SIG-M5 treated with dmso at 0.1 percent for 504 hours (cell line): Measurements from ENCODE around the gene NR0B2.
"Not testable (repeated sequence)": the region's sequence is repeated elsewhere in the genome, so short reads cannot be mapped to it uniquely, and the experiment has no call there.

Experiments
- DNase-seq: peaks from one replicate; lab custom pipeline; 2025; ENCODE audit not compliant: unreplicated experiment; lab: John Stamatoyannopoulos, UW

NR0B2 gene

GRCh38 chr1:26913754-26914619 lies at the start of gene NR0B2:
TSS of gene NR0B2 (minus strand) at chr1:26913975. CDS start at chr1:26913940, 35 bp downstream.
- DNase-seq = no peak

GRCh38 chr1:26961826-26962225 lies 48.1 kb upstream of the NR0B2 start:
- DNase-seq = peak; percentile 66

- DNase-seq = no peak
Measured at GRCh38 chr1:26960625-26960966, 46.8 kb upstream of the NR0B2 start.

GRCh38 chr1:26959722-26960624 lies 46.2 kb upstream of the NR0B2 start, which contains the start of gene KDF1:
TSS of gene KDF1 (minus strand) at chr1:26960468. CDS start at chr1:26952380, 8,088 bp downstream.
- DNase-seq = peak; percentile 11

GRCh38 chr1:26959270-26959669 lies 45.5 kb upstream of the NR0B2 start:
- DNase-seq = no peak

GRCh38 chr1:26957306-26957705 lies 43.5 kb upstream of the NR0B2 start:
- DNase-seq = no peak

GRCh38 chr1:26956321-26956720 lies 42.5 kb upstream of the NR0B2 start:
- DNase-seq = no peak

- DNase-seq = no peak
Measured at GRCh38 chr1:26953374-26953773, 39.6 kb upstream of the NR0B2 start.

- no peak for DNase-seq
Measured at GRCh38 chr1:26951821-26952497, 38.2 kb upstream of the NR0B2 start.

GRCh38 chr1:26951216-26951615 lies 37.4 kb upstream of the NR0B2 start:
- DNase-seq = no peak

GRCh38 chr1:26950602-26951001 lies 36.8 kb upstream of the NR0B2 start:
- DNase-seq = no peak

- no peak for DNase-seq
Measured at GRCh38 chr1:26949926-26950319, 36.1 kb upstream of the NR0B2 start.

GRCh38 chr1:26949266-26949925 lies 35.6 kb upstream of the NR0B2 start:
- DNase-seq = no peak

- not testable (repeated sequence) for DNase-seq
Measured at GRCh38 chr1:26948725-26949057, 34.9 kb upstream of the NR0B2 start.

GRCh38 chr1:26946270-26946669 lies 32.5 kb upstream of the NR0B2 start:
- DNase-seq = no peak

GRCh38 chr1:26945728-26946127 lies 32.0 kb upstream of the NR0B2 start:
- no peak for DNase-seq

- no peak for DNase-seq
Measured at GRCh38 chr1:26945138-26945537, 31.4 kb upstream of the NR0B2 start.

- DNase-seq = no peak
Measured at GRCh38 chr1:26942656-26943055, 28.9 kb upstream of the NR0B2 start.

- DNase-seq = no peak
Measured at GRCh38 chr1:26941311-26941710, 27.5 kb upstream of the NR0B2 start.

- no peak for DNase-seq
Measured at GRCh38 chr1:26938659-26939025, 24.9 kb upstream of the NR0B2 start.
